ENCODE measurements around the gene CHST13. TPM values are rescaled to one million over a fixed set of nuclear protein-coding genes. Genes with fewer than 3 reads are reported as not detected.

The CHST13 gene
- total and polyA plus RNA-seq, 3 experiments from 2014 or later: 0.24 to 0.31 TPM; not detected in 1

DNA sequence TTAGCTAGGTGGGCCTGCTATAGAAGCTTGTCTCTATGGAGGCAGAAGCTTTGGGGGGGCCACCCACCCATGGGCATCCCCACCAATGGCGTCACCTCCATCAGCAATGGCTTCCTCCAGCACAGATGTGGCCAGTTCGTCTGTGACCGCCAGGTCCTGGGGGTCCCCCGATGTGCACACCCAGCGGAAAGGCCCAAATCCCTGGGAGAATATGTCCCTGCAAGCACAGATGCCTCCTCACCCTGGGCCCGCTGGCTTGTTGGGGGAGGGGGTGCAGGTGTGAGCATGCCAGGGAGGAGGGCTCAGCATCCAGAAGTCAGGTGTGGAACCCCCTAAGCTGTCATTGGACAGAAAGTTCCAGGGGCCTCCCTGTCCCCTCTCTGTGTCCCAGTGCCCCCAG is 26.0 kb upstream of the CHST13 start:
- peak in 1 of 5 donors; percentile 44 for DNase-seq
- Histone ChIP-seq H3K4me3 (ENCODE audit: low read length) (no peak overlapping the region), H3K9me3 (ENCODE audit: low read length) (no peaks in the 10 kb centered on the region), H3K4me1 (ENCODE audit: insufficient read depth, low read length) (no peaks in the 10 kb centered on the region), H3K27ac (ENCODE audit: low read depth, low read length) (no peak overlapping the region), H3K36me3 (ENCODE audit: insufficient read depth, low read length) (no peaks in the 10 kb centered on the region), H3K27me3 (ENCODE audit: insufficient read depth, low read length, poor library complexity, severe bottlenecking) (no peaks in the 10 kb centered on the region)
- H3K4me1 Mint-ChIP-seq: peaks cover 0 to 6% (median 4%) of the 10 kb centered on the region in 3 donors
- H3K27ac Mint-ChIP-seq: peak overlapping the region in 1 of 8 donors; percentile 33
- ChIA-PET POLR2A (no interaction called here), CTCF (no interaction called here)
- H3K36me3 Mint-ChIP-seq: no peaks in the 10 kb centered on the region
- H3K4me3 Mint-ChIP-seq: no peak overlapping the region
- H3K27me3 Mint-ChIP-seq: no peaks in the 10 kb centered on the region
- no peaks in the 10 kb centered on the region for H3K9me3 Mint-ChIP-seq

DNA sequence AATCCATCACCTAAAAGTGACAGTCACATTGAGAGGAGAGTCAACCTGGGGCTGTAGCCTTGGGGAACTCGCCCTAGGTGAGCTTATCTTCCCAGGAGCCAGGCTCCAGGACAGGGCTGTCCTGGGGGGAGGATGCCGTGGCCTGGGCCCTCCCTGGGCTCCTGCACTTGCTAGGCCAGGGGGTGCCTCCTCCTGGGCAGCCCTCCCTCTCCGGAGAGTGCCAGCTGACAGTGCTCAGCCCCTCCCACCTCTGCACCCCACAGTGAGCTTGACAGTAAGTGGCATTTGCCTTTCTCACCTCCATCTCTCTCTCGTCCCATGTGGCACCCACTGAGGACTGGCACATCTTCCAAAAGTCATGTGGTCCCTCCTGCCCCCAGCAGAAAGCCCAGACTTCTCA is 25.5 kb upstream of the CHST13 start:
- H3K9me3 ChIP-seq (ENCODE audit: low read length): no peaks in the 10 kb centered on the region
- no peaks in the 10 kb centered on the region for H3K27me3 ChIP-seq (ENCODE audit: insufficient read depth, low read length, poor library complexity, severe bottlenecking)
- Mint-ChIP-seq H3K4me1 (peaks cover 0 to 4% (median 4%) of the 10 kb centered on the region in 3 donors), H3K9me3 (no peaks in the 10 kb centered on the region), H3K36me3 (no peaks in the 10 kb centered on the region), H3K27me3 (no peaks in the 10 kb centered on the region), H3K27ac (peak overlapping the region in 1 of 8 donors; percentile 33), H3K4me3 (no peak overlapping the region)
- POLR2A ChIA-PET: no interaction called here
- no peak overlapping the region for H3K27ac ChIP-seq (ENCODE audit: low read depth, low read length)
- H3K4me1 ChIP-seq (ENCODE audit: insufficient read depth, low read length): no peaks in the 10 kb centered on the region
- CTCF ChIA-PET: no interaction called here
- no peaks in the 10 kb centered on the region for H3K36me3 ChIP-seq (ENCODE audit: insufficient read depth, low read length)
- H3K4me3 ChIP-seq (ENCODE audit: low read length): no peak overlapping the region
- no peak for DNase-seq

DNA sequence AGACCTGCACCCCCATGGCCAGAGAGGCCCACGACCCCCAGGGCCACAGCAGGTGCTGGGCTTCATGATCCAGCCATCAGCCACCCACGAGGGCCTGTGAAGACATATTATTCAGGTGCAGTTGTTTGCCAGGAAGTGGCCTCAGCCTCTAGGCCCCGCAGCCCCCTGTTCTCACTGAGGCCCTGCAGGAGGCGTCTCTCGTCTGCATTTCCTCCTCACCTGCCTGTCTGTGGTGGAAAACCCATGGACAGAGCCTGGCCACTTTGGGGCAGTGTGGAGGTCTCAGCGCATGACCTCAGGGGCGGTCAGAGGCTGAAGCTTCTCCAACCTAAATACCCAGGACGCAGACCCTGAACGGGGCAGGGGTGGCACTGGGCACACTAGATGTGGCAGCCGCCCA is 25.0 kb upstream of the CHST13 start:
- H3K36me3 Mint-ChIP-seq: no peaks in the 10 kb centered on the region
- no peaks in the 10 kb centered on the region for H3K36me3 ChIP-seq (ENCODE audit: insufficient read depth, low read length)
- H3K9me3 Mint-ChIP-seq: no peaks in the 10 kb centered on the region
- no peaks in the 10 kb centered on the region for H3K9me3 ChIP-seq (ENCODE audit: low read length)
- no peak overlapping the region for H3K4me3 Mint-ChIP-seq
- H3K27me3 ChIP-seq (ENCODE audit: insufficient read depth, low read length, poor library complexity, severe bottlenecking): no peaks in the 10 kb centered on the region
- H3K4me1 ChIP-seq (ENCODE audit: insufficient read depth, low read length): no peaks in the 10 kb centered on the region
- ChIA-PET POLR2A (no interaction called here), CTCF (no interaction called here)
- peaks cover 0 to 4% (median 4%) of the 10 kb centered on the region in 3 donors for H3K4me1 Mint-ChIP-seq
- DNase-seq: peak in 1 of 5 donors; percentile 28
- H3K27me3 Mint-ChIP-seq: no peaks in the 10 kb centered on the region
- H3K27ac ChIP-seq (ENCODE audit: low read depth, low read length): no peak overlapping the region
- peak overlapping the region in 1 of 8 donors; percentile 45 for H3K27ac Mint-ChIP-seq
- no peak overlapping the region for H3K4me3 ChIP-seq (ENCODE audit: low read length)

DNA sequence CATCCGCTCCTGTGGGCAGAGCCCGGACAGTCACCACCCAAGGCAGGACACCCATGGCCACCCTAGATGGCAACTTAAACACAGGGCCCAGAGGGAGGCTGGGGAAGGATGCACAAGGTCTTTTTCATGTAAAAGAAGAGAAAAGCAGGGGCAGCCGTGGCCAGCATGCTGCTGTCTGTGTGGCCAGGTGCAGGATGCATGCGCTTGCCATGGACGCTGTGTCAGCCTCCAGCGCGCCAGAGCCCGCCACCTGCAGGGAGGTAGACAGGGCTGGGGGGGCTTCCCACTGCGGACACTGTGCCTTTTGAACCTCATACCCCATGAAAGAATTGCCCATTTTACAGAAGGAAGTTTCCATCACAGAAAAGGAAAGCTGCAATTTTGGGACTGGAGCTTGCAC is 24.6 kb upstream of the CHST13 start:
- H3K9me3 ChIP-seq (ENCODE audit: low read length): no peaks in the 10 kb centered on the region
- H3K4me3 ChIP-seq (ENCODE audit: low read length): no peak overlapping the region
- Mint-ChIP-seq H3K4me3 (no peak overlapping the region), H3K36me3 (no peaks in the 10 kb centered on the region), H3K9me3 (no peaks in the 10 kb centered on the region), H3K4me1 (peaks cover 0 to 1% (median under 1%) of the 10 kb centered on the region in 3 donors), H3K27me3 (peaks cover under 1% of the 10 kb centered on the region in 2 donors), H3K27ac (no peak overlapping the region)
- no peak overlapping the region for H3K27ac ChIP-seq (ENCODE audit: low read depth, low read length)
- POLR2A ChIA-PET: no interaction called here
- no peaks in the 10 kb centered on the region for H3K36me3 ChIP-seq (ENCODE audit: insufficient read depth, low read length)
- H3K4me1 ChIP-seq (ENCODE audit: insufficient read depth, low read length): no peaks in the 10 kb centered on the region
- no peaks in the 10 kb centered on the region for H3K27me3 ChIP-seq (ENCODE audit: insufficient read depth, low read length, poor library complexity, severe bottlenecking)
- peak in 1 of 5 donors; percentile 29 for DNase-seq
- CTCF ChIA-PET: no interaction called here

DNA sequence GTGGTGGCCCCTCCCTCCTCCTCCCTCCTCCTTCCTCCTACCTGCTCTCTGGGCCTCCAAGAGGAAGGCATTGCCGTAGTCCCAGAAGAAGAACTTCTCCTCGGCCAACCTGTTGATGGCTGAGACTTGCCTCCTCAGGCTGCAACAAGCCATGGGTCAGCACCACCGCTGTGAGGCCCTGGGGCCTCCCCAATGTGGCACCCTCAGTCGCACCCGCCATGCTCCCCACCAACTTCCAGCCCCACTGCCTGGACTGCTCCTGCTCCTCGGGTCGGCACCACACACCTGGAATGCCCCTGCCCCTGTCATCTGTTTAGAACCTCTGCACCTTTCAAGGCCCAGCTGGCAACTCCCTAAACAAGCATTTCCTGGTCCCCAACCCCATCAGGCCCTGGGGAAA is 23.9 kb upstream of the CHST13 start:
- H3K27me3 ChIP-seq (ENCODE audit: insufficient read depth, low read length, poor library complexity, severe bottlenecking): no peaks in the 10 kb centered on the region
- POLR2A ChIA-PET: no interaction called here
- H3K36me3 ChIP-seq (ENCODE audit: insufficient read depth, low read length): no peaks in the 10 kb centered on the region
- no peak overlapping the region for H3K4me3 ChIP-seq (ENCODE audit: low read length)
- Mint-ChIP-seq H3K9me3 (no peaks in the 10 kb centered on the region), H3K27ac (no peak overlapping the region), H3K4me1 (peaks cover 0 to 1% (median 0%) of the 10 kb centered on the region in 3 donors), H3K27me3 (peaks cover 3 to 6% of the 10 kb centered on the region in 2 donors), H3K36me3 (no peaks in the 10 kb centered on the region), H3K4me3 (no peak overlapping the region)
- peak in 1 of 5 donors; percentile 33 for DNase-seq
- no peaks in the 10 kb centered on the region for H3K9me3 ChIP-seq (ENCODE audit: low read length)
- no peaks in the 10 kb centered on the region for H3K4me1 ChIP-seq (ENCODE audit: insufficient read depth, low read length)
- H3K27ac ChIP-seq (ENCODE audit: low read depth, low read length): no peak overlapping the region
- CTCF ChIA-PET: no interaction called here

DNA sequence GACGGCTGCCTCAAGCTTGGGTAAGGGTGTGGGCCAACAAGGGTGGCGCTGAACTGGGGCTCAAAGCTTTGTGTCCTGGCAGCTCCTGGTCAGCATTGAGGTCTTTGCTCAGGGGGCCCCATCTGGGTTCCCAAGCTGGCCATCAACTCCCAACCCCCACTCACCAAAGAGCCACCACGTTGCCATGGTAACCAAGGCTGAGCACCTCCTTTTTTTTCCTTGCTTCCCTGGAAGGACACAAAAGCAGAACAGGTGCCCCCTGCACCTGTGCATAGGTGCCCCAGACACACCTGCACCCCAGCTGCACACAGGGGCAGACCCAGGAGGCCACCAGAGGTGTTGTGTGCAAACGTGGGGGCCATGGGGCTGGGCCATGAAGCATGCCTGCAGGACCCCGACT is 22.9 kb upstream of the CHST13 start:
- Mint-ChIP-seq H3K27ac (peak overlapping the region in 1 of 8 donors; percentile 47), H3K4me3 (no peak overlapping the region), H3K9me3 (no peaks in the 10 kb centered on the region), H3K4me1 (peaks cover 0 to 1% (median 0%) of the 10 kb centered on the region in 3 donors), H3K27me3 (peaks cover 3 to 13% of the 10 kb centered on the region in 2 donors), H3K36me3 (no peaks in the 10 kb centered on the region)
- H3K27ac ChIP-seq (ENCODE audit: low read depth, low read length): no peak overlapping the region
- H3K4me1 ChIP-seq (ENCODE audit: insufficient read depth, low read length): no peaks in the 10 kb centered on the region
- ChIA-PET POLR2A (no interaction called here), CTCF (no interaction called here)
- H3K4me3 ChIP-seq (ENCODE audit: low read length): no peak overlapping the region
- H3K27me3 ChIP-seq (ENCODE audit: insufficient read depth, low read length, poor library complexity, severe bottlenecking): no peaks in the 10 kb centered on the region
- no peaks in the 10 kb centered on the region for H3K9me3 ChIP-seq (ENCODE audit: low read length)
- no peak for DNase-seq
- H3K36me3 ChIP-seq (ENCODE audit: insufficient read depth, low read length): no peaks in the 10 kb centered on the region

DNA sequence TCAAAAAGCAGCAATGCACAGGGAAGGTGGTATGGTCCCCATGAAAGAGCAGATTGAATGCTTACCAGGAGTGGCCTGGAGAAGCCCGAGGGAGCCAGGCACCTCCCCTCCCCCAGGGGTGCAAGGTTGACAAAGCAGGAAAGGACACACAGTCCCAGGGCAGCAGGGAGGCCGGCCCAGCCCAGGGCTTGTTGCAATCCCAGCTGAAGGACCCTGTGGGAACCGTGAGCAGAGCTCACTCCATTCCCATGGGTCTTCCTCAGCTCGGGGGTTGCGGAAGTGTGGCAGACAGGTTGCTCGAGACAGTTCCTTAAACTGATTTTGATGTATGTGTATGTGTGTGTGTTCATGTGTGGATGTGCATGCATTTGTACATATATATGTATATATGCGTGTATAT is 22.2 kb upstream of the CHST13 start:
- ChIA-PET POLR2A (no interaction called here), CTCF (no interaction called here)
- Mint-ChIP-seq H3K27me3 (peaks cover 3 to 16% of the 10 kb centered on the region in 2 donors), H3K4me3 (no peak overlapping the region), H3K9me3 (no peaks in the 10 kb centered on the region), H3K4me1 (peaks cover 0 to 1% (median 0%) of the 10 kb centered on the region in 3 donors), H3K36me3 (no peaks in the 10 kb centered on the region), H3K27ac (peak overlapping the region in 1 of 8 donors; percentile 7)
- Histone ChIP-seq H3K9me3 (ENCODE audit: low read length) (no peaks in the 10 kb centered on the region), H3K4me1 (ENCODE audit: insufficient read depth, low read length) (no peaks in the 10 kb centered on the region), H3K27ac (ENCODE audit: low read depth, low read length) (no peak overlapping the region), H3K36me3 (ENCODE audit: insufficient read depth, low read length) (no peaks in the 10 kb centered on the region), H3K27me3 (ENCODE audit: insufficient read depth, low read length, poor library complexity, severe bottlenecking) (no peaks in the 10 kb centered on the region), H3K4me3 (ENCODE audit: low read length) (no peak overlapping the region)
- DNase-seq: no peak

DNA sequence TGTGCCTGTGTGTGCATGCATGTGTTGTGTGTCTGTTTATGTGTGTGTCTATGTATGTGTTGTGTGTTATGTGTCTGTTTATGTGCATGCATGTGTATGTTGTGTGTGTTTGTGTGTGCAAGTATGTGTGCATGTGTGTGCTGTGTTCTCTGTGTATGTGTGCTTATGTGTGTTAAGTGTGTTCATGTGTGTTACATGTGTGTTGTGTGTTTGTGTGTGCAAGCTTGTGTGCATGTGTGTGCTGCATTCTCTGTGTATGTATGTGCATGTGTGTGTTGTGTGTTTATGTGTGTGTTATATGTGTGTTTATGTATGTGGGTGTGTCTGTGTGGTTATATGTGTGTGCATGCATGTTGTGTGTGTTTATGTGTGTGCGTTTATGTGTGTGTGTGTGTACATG is 21.3 kb upstream of the CHST13 start:
- H3K4me1 Mint-ChIP-seq: peaks cover 0 to 1% (median 0%) of the 10 kb centered on the region in 3 donors
- no peak overlapping the region for H3K27ac Mint-ChIP-seq
- no peak overlapping the region for H3K4me3 ChIP-seq (ENCODE audit: low read length)
- no peaks in the 10 kb centered on the region for H3K27me3 ChIP-seq (ENCODE audit: insufficient read depth, low read length, poor library complexity, severe bottlenecking)
- CTCF ChIA-PET: no interaction called here
- H3K4me1 ChIP-seq (ENCODE audit: insufficient read depth, low read length): no peaks in the 10 kb centered on the region
- POLR2A ChIA-PET: no interaction called here
- no peaks in the 10 kb centered on the region for H3K36me3 Mint-ChIP-seq
- no peaks in the 10 kb centered on the region for H3K9me3 Mint-ChIP-seq
- H3K36me3 ChIP-seq (ENCODE audit: insufficient read depth, low read length): no peaks in the 10 kb centered on the region
- DNase-seq: no peak
- H3K9me3 ChIP-seq (ENCODE audit: low read length): no peaks in the 10 kb centered on the region
- peaks cover 3 to 16% of the 10 kb centered on the region in 2 donors for H3K27me3 Mint-ChIP-seq
- H3K27ac ChIP-seq (ENCODE audit: low read depth, low read length): no peak overlapping the region
- H3K4me3 Mint-ChIP-seq: no peak overlapping the region

DNA sequence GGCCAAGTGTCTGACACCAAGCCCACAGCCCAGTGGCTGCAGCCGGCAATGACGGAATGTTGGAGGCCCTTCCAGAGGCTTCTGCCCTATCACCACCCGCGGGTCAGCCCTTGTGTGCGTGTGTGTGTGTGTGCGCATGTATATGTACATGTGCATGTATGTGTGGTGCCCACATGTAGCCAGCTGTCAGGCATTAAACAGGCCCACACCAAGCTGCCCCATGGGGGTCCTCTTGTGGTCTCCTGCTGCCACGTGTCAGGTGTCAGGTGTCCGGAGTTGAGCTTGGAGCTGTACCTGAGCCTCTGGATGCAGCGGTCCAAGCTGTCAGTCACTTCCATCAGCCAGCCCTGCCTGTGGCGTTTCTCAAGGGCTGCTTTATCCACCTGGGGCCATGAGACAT is 20.3 kb upstream of the CHST13 start:
- no peak overlapping the region for H3K4me3 Mint-ChIP-seq
- CTCF ChIA-PET: no interaction called here
- H3K36me3 ChIP-seq (ENCODE audit: insufficient read depth, low read length): no peaks in the 10 kb centered on the region

More for the DNA sequence above, 20.3 kb upstream of the CHST13 start:
- H3K27me3 Mint-ChIP-seq: peaks cover 3 to 16% of the 10 kb centered on the region in 2 donors
- Histone ChIP-seq H3K4me1 (ENCODE audit: insufficient read depth, low read length) (no peaks in the 10 kb centered on the region), H3K27ac (ENCODE audit: low read depth, low read length) (no peak overlapping the region), H3K4me3 (ENCODE audit: low read length) (no peak overlapping the region), H3K9me3 (ENCODE audit: low read length) (no peaks in the 10 kb centered on the region), H3K27me3 (ENCODE audit: insufficient read depth, low read length, poor library complexity, severe bottlenecking) (no peaks in the 10 kb centered on the region)
- DNase-seq: no peak
- H3K36me3 Mint-ChIP-seq: no peaks in the 10 kb centered on the region
- no peak overlapping the region for H3K27ac Mint-ChIP-seq
- POLR2A ChIA-PET: no interaction called here
- H3K4me1 Mint-ChIP-seq: peaks cover 0 to 1% (median 0%) of the 10 kb centered on the region in 3 donors
- no peaks in the 10 kb centered on the region for H3K9me3 Mint-ChIP-seq

Measured in CD8-positive, alpha-beta memory T cell (primary cell).